Esophagus muscularis mucosa (tissue), 4 donors: ENCODE results near the gene INSM2. TPM values are rescaled to one million over a fixed set of nuclear protein-coding genes. Genes with fewer than 3 reads are reported as not detected.

Source experiments
- DNase-seq: peaks from one replicate; pipeline ENCODE4 v3.0.0-alpha.2; 2017; ENCODE audit errors: extremely low spot score
- H3K27ac ChIP-seq, 4 donors: fragments of 200-600 bp; sonication (generic); replicated peaks in 1 of 4; 1 replicate in 3 of 4; 2 replicates in 1 of 4; pipeline ENCODE4 v1.5.1; 2016 to 2019; ENCODE audit warnings: mild to moderate bottlenecking in 1 of 4
- H3K27me3 ChIP-seq, 4 donors: fragments of 200-600 bp; sonication (generic); one replicate each; pipeline versions ENCODE4 v1.5.1 to v1.6.0; 2016 to 2019
- H3K36me3 ChIP-seq, 4 donors: fragments of 200-600 bp; sonication (generic); one replicate each; pipeline ENCODE4 v1.5.1; 2016 to 2019
- H3K4me1 ChIP-seq, 4 donors: fragments of 200-600 bp; sonication (generic); one replicate each; pipeline ENCODE4 v1.5.1; 2016 to 2019
- H3K4me3 ChIP-seq, 4 donors: fragments of 200-600 bp; sonication (generic); 1 replicate in 2 of 4; 2 replicates in 2 of 4; pipeline ENCODE4 v1.5.1; 2016 to 2019; ENCODE audit warnings: mild to moderate bottlenecking in 4 of 4, moderate library complexity in 1 of 4
- H3K9me3 ChIP-seq, 4 donors: fragments of 200-600 bp; sonication (generic); 1 replicate in 3 of 4; 2 replicates in 1 of 4; pipeline ENCODE4 v1.5.1; 2016 to 2019
- CTCF ChIP-seq, 3 experiments: fragments of 200-600 bp in 2 of 3; fragments of 450-650 bp in 1 of 3; sonication (generic) in 2 of 3; IDR thresholded peaks; one replicate each; pipeline ENCODE4 v1.5.1; 2017 to 2019; ENCODE audit warnings: antibody characterized with exemption in 3 of 3, mild to moderate bottlenecking in 2 of 3, moderate library complexity in 1 of 3
- EP300 ChIP-seq: sonication (generic); formaldehyde crosslinking; IDR thresholded peaks from one replicate; pipeline ENCODE4 v1.6.1; 2017; ENCODE audit warnings: antibody characterized with exemption
- POLR2A ChIP-seq: fragments of 450-650 bp; IDR thresholded peaks from one replicate; pipeline ENCODE4 v1.6.1; 2017; ENCODE audit warnings: antibody characterized with exemption, moderate library complexity, mild to moderate bottlenecking, low read depth
- POLR2AphosphoS5 ChIP-seq, 2 donors: sonication (generic); formaldehyde crosslinking; IDR thresholded peaks; one replicate each; pipeline ENCODE4 v1.6.1; 2017; ENCODE audit warnings: antibody characterized with exemption in 2 of 2
- WGBS: methylation state at CpG from one replicate; pipeline ENCODE4 v1.1.5; 2018; 5-methylcytosine and 5-hydroxymethylcytosine counted together
- intact Hi-C: fragments of 100-400 bp; cut with DNase I; formaldehyde crosslinking; loops from one replicate; pipeline ENCODE4 v1.15.1; 2023
- total RNA-seq, 4 donors: library from RNA; depleted of rRNA; stranded (reverse); fragments of >200 nt; gene quantifications; one replicate each; pipeline versions ENCODE4 v1.1.0 to v1.2.1, GENCODE V29; 2016

INSM2 gene
- total RNA-seq, 4 donors from 2014 or later, result not detected

- peaks cover 0 to 21% (median 7%) of the 10 kb centered on the region in 4 donors for H3K36me3 ChIP-seq
- 42% methylated on average over 6 of the region's 37 CpGs for WGBS
- DNase-seq, result no peak
- peak overlapping the region in 3 of 4 donors; percentile 57 to 64 (median 58) for H3K4me3 ChIP-seq
- no peak overlapping the region for H3K27ac ChIP-seq
- H3K27me3 ChIP-seq, result peaks cover 24 to 54% (median 37%) of the 10 kb centered on the region in 4 donors
- no peaks in the 10 kb centered on the region for H3K9me3 ChIP-seq
- TF ChIP-seq POLR2AphosphoS5 (IDR thresholded peaks at IDR 0.05), result no peak
- TF ChIP-seq POLR2A, result no peak
- no peak for TF ChIP-seq CTCF (IDR thresholded peaks at IDR 0.05)
- TF ChIP-seq EP300, result no peak
- peaks cover 29 to 31% (median 30%) of the 10 kb centered on the region in 4 donors for H3K4me1 ChIP-seq
- intact Hi-C loops, result no loop called here
Measured at GRCh38 chr14:35535483-35536112, 1.6 kb downstream of the INSM2 start.

GRCh38 chr14:35539969-35540368 lies 6.0 kb downstream of the INSM2 start:
- Histone ChIP-seq H3K4me1 (peaks cover 8 to 9% (median 8%) of the 10 kb centered on the region in 4 donors), H3K9me3 (no peaks in the 10 kb centered on the region), H3K27me3 (peaks cover under 1 to 14% (median 10%) of the 10 kb centered on the region in 4 donors), H3K36me3 (peaks cover 0 to 39% (median 10%) of the 10 kb centered on the region in 4 donors), H3K27ac (no peak overlapping the region), H3K4me3 (no peak overlapping the region)
- TF ChIP-seq POLR2A (no peak), POLR2AphosphoS5 (IDR thresholded peaks at IDR 0.05) (no peak), EP300 (no peak), CTCF (IDR thresholded peaks at IDR 0.05) (no peak)
- DNase-seq, result no peak
- WGBS, result 70% methylated on average over 2 of the region's 2 CpGs
- intact Hi-C loops, result no loop called here

- intact Hi-C loops, result no loop called here
Measured at GRCh38 chr14:35543006-35543405, 9.0 kb downstream of the INSM2 start.

DNA sequence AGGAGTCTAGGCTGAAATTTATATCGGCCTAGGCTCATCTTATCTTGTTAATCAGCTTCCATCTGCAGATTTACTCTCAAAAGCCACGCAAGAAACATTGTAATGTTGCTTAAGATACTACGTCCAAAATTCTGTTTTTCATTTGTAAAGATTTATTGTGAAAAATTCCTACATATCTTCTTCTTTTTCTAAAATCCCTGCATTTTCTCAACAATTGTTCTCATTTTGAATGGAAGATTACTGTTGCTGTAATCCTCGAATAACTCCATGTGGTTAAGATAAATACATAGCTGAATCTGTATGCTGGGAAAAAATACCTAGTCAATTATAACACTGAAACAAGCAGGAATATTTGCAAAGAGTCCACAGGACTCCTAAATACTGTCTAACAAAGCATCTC lies 15.6 kb downstream of the INSM2 start:
- Histone ChIP-seq H3K4me1 (no peaks in the 10 kb centered on the region), H3K36me3 (peaks cover 0 to 12% (median 4%) of the 10 kb centered on the region in 4 donors), H3K27me3 (no peaks in the 10 kb centered on the region), H3K4me3 (no peak overlapping the region), H3K9me3 (no peaks in the 10 kb centered on the region), H3K27ac (no peak overlapping the region)
- TF ChIP-seq CTCF (IDR thresholded peaks at IDR 0.05), result no peak
- 86% methylated on average over 4 of the region's 4 CpGs for WGBS
- DNase-seq, result no peak
- intact Hi-C loops, result no loop called here

More at GRCh38 chr14:35543006-35543405, 9.0 kb downstream of the INSM2 start:
- no peaks in the 10 kb centered on the region for H3K27me3 ChIP-seq
- WGBS, result 94% methylated on average over 5 of the region's 5 CpGs
- TF ChIP-seq EP300 (no peak), CTCF (IDR thresholded peaks at IDR 0.05) (no peak), POLR2AphosphoS5 (IDR thresholded peaks at IDR 0.05) (no peak), POLR2A (no peak)
- no peaks in the 10 kb centered on the region for H3K4me1 ChIP-seq
- H3K36me3 ChIP-seq, result peaks cover 0 to 30% (median 8%) of the 10 kb centered on the region in 4 donors
- no peak for DNase-seq
- no peak overlapping the region for H3K27ac ChIP-seq
- H3K4me3 ChIP-seq, result no peak overlapping the region
- H3K9me3 ChIP-seq, result no peaks in the 10 kb centered on the region

DNA sequence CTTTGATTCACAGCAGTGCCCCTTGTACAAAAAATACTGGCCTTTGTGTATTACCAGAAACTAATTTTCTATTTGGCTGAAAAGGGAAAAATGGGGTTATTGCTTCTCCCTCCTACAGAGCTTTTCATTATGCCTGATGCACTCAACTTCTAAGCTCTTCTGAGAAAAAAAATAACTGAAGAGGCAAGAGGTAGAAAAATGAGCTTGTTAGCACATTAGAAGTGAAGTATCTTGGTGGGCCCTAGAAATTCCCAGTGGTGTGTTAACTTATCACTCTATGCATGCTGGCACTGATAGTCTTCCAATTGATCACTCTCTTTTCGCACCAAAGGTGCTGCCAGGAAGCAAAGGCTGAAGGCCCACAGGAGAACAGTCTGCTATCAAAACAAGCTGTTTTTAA lies 17.1 kb downstream of the INSM2 start:
- WGBS, result 82% methylated on average over 1 of the region's 1 CpG
- no peak for DNase-seq
- no peak overlapping the region for H3K27ac ChIP-seq
- no peaks in the 10 kb centered on the region for H3K4me1 ChIP-seq
- H3K4me3 ChIP-seq, result no peak overlapping the region
- no peak for TF ChIP-seq POLR2AphosphoS5 (IDR thresholded peaks at IDR 0.05)
- intact Hi-C loops, result no loop called here
- no peaks in the 10 kb centered on the region for H3K9me3 ChIP-seq
- peaks cover 0 to 12% (median 4%) of the 10 kb centered on the region in 4 donors for H3K36me3 ChIP-seq
- no peaks in the 10 kb centered on the region for H3K27me3 ChIP-seq
